Spinal cord (tissue), 10 donors: ENCODE data around the gene TRIM66. TPM values are rescaled to one million over a fixed set of nuclear protein-coding genes. Genes with fewer than 3 reads are reported as not detected.

Source experiments
- DNase-seq, 6 donors: peaks; one replicate each; pipeline versions ENCODE4 v3.0.0 to v3.0.0-alpha.2; 2013 to 2015; ENCODE audit warnings: low spot score in 6 of 6, low read depth in 4 of 6
- H3K27ac ChIP-seq: one replicate; pipeline ENCODE4 v1.5.1; 2013; ENCODE audit warnings: low read depth, low read length, control low read depth
- H3K27me3 ChIP-seq: one replicate; pipeline ENCODE4 v1.6.1; 2013; ENCODE audit warnings: low read length; ENCODE audit not compliant: control insufficient read depth, insufficient read depth
- H3K36me3 ChIP-seq: one replicate; pipeline ENCODE4 v1.6.1; 2013; ENCODE audit warnings: low read length; ENCODE audit not compliant: control insufficient read depth, insufficient read depth
- H3K4me1 ChIP-seq: one replicate; pipeline ENCODE4 v1.6.1; 2013; ENCODE audit warnings: low read length; ENCODE audit not compliant: control insufficient read depth, insufficient read depth
- H3K4me3 ChIP-seq: one replicate; pipeline ENCODE4 v1.5.1; 2013; ENCODE audit warnings: low read depth, low read length, control low read depth
- H3K9me3 ChIP-seq: one replicate; pipeline ENCODE4 v1.6.1; 2013; ENCODE audit warnings: low read length; ENCODE audit not compliant: control insufficient read depth, insufficient read depth
- WGBS: methylation state at CpG from one replicate; pipeline ENCODE4 v1.1.5; 2013; ENCODE audit warnings: missing lambda C conversion rate; ENCODE audit not compliant: insufficient coverage; 5-methylcytosine and 5-hydroxymethylcytosine counted together
- polyA plus RNA-seq, 2 donors: library from polyadenylated mRNA; unstranded; fragments of 120-200 nt; gene quantifications; one replicate each; pipeline ENCODE4 v1.2.1, GENCODE V29; 2013; ENCODE audit not compliant: insufficient read length in 2 of 2
- total RNA-seq, 2 donors: library from RNA; depleted of rRNA in 1 of 2; stranded (reverse); fragments of 120-200 nt in 1 of 2; fragments of >200 nt in 1 of 2; gene quantifications; one replicate each; pipeline versions ENCODE4 v1.2.3 to v1.2.4, GENCODE V29; 2013 to 2014
- donor health status: healthy.

TRIM66 gene
- total and polyA plus RNA-seq, 4 donors, result 4.8 to 8.5 (median 7.5) TPM

DNA sequence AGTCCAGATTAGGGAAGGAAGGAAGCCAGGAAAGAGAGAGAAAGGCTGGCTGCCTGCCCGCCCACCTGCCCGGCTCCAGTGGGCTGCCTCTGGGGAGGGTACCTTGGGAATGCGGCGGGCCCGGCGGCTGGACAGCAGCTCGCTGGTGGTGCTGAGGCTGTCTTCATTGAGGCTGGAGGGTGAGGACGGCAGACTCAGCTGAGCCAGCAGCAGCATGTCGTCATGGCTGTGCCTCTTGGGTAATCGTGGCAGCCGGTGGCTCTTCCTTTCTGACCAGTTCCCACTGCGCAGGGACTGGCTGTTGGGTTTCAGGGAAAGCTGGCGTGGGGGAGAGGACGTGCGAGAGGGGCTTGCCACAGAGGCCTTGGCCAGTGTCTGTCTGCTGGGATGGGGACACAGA, 33.0 kb upstream of the TRIM66 start:
- DNase-seq, result no peak
- Histone ChIP-seq H3K9me3 (no peaks in the 10 kb centered on the region), H3K27ac (no peak overlapping the region), H3K27me3 (no peaks in the 10 kb centered on the region), H3K36me3 (peaks cover 62% of the 10 kb centered on the region), H3K4me1 (peaks cover 48% of the 10 kb centered on the region), H3K4me3 (no peak overlapping the region)
- WGBS, result 71% methylated on average over 15 of the region's 15 CpGs

GRCh38 chr11:8714622-8715225, 32.3 kb upstream of the TRIM66 start:
- Histone ChIP-seq H3K36me3 (peaks cover 65% of the 10 kb centered on the region), H3K4me3 (no peak overlapping the region), H3K27ac (no peak overlapping the region), H3K4me1 (peaks cover 41% of the 10 kb centered on the region), H3K27me3 (no peaks in the 10 kb centered on the region), H3K9me3 (no peaks in the 10 kb centered on the region)
- no peak for DNase-seq
- 69% methylated on average over 2 of the region's 4 CpGs for WGBS

DNA sequence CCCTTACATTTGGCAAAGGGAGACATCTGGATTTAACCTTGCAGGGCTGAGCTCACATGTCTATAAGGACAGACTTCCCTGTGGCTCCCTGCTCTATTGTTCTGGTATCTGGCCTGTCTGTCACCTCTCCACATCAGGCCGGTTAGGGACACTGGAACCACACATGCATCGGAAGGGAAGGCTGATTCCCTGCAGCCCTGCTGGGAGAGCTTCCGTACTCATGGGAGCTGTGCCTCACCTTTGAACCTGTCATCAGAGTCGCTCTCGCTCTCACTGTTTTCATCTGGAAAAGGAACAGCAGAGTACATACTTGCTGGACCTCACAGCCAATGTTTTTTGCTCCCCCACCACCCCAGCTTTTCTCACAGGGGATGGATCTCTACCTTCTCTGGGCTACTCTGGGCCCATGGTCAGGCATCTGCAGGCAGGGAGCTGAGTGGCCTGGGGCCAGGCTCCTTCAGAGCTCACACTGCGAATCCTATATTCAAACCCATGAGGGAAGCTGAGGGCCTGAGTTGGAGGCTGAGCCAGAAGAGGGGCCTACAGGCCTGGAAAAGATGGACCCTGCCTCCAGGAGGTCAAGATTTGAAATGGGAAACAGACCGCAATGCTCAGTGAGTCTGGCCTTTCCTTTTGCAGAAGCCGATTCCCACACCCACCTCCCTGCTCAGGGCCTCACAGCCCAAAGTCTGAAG, 31.4 kb upstream of the TRIM66 start:
- Histone ChIP-seq H3K36me3 (peaks cover 71% of the 10 kb centered on the region), H3K9me3 (no peaks in the 10 kb centered on the region), H3K27ac (no peak overlapping the region), H3K27me3 (no peaks in the 10 kb centered on the region), H3K4me3 (no peak overlapping the region), H3K4me1 (peaks cover 41% of the 10 kb centered on the region)
- WGBS, result 88% methylated on average over 8 of the region's 8 CpGs
- no peak for DNase-seq

- no peaks in the 10 kb centered on the region for H3K9me3 ChIP-seq
- H3K27me3 ChIP-seq, result no peaks in the 10 kb centered on the region
- DNase-seq, result no peak
- no peak overlapping the region for H3K27ac ChIP-seq
- no peak overlapping the region for H3K4me3 ChIP-seq
- 98% methylated on average over 5 of the region's 12 CpGs for WGBS
- peaks cover 43% of the 10 kb centered on the region for H3K4me1 ChIP-seq
- H3K36me3 ChIP-seq, result peaks cover 75% of the 10 kb centered on the region
Measured at GRCh38 chr11:8712506-8712905, 30.0 kb upstream of the TRIM66 start.

- Histone ChIP-seq H3K4me1 (peaks cover 43% of the 10 kb centered on the region), H3K4me3 (no peak overlapping the region), H3K27me3 (no peaks in the 10 kb centered on the region), H3K9me3 (no peaks in the 10 kb centered on the region), H3K27ac (no peak overlapping the region), H3K36me3 (peaks cover 75% of the 10 kb centered on the region)
- no peak for DNase-seq
- whole genome bisulfite sequencing, result 89% methylated on average over 4 of the region's 5 CpGs
Measured at GRCh38 chr11:8711895-8712442, 29.5 kb upstream of the TRIM66 start.

GRCh38 chr11:8709777-8710176, 27.3 kb upstream of the TRIM66 start:
- Histone ChIP-seq H3K27ac (peak overlapping the region; percentile 83), H3K27me3 (no peaks in the 10 kb centered on the region), H3K4me3 (no peak overlapping the region), H3K9me3 (no peaks in the 10 kb centered on the region), H3K4me1 (peaks cover 30% of the 10 kb centered on the region), H3K36me3 (peaks cover 77% of the 10 kb centered on the region)
- no peak for DNase-seq
- no CpG with 5 or more reads among the region's 4 CpGs for WGBS

- H3K27me3 ChIP-seq, result no peaks in the 10 kb centered on the region
- peak overlapping the region; percentile 83 for H3K27ac ChIP-seq
- H3K9me3 ChIP-seq, result no peaks in the 10 kb centered on the region
- H3K4me3 ChIP-seq, result no peak overlapping the region
- 23% methylated on average over 10 of the region's 12 CpGs for WGBS
- peak in 3 of 6 donors; percentile 49 to 93 (median 86) for DNase-seq
- peaks cover 30% of the 10 kb centered on the region for H3K4me1 ChIP-seq
- peaks cover 72% of the 10 kb centered on the region for H3K36me3 ChIP-seq
Measured at GRCh38 chr11:8709002-8709672, 26.7 kb upstream of the TRIM66 start.

- Histone ChIP-seq H3K4me1 (peaks cover 30% of the 10 kb centered on the region), H3K27ac (peak overlapping the region; percentile 83), H3K9me3 (no peaks in the 10 kb centered on the region), H3K36me3 (peaks cover 79% of the 10 kb centered on the region), H3K4me3 (no peak overlapping the region), H3K27me3 (no peaks in the 10 kb centered on the region)
- peak in 2 of 6 donors; percentile 59 to 80 for DNase-seq
- 32% methylated on average over 8 of the region's 10 CpGs for WGBS
Measured at GRCh38 chr11:8707541-8708191, 25.2 kb upstream of the TRIM66 start.

DNA sequence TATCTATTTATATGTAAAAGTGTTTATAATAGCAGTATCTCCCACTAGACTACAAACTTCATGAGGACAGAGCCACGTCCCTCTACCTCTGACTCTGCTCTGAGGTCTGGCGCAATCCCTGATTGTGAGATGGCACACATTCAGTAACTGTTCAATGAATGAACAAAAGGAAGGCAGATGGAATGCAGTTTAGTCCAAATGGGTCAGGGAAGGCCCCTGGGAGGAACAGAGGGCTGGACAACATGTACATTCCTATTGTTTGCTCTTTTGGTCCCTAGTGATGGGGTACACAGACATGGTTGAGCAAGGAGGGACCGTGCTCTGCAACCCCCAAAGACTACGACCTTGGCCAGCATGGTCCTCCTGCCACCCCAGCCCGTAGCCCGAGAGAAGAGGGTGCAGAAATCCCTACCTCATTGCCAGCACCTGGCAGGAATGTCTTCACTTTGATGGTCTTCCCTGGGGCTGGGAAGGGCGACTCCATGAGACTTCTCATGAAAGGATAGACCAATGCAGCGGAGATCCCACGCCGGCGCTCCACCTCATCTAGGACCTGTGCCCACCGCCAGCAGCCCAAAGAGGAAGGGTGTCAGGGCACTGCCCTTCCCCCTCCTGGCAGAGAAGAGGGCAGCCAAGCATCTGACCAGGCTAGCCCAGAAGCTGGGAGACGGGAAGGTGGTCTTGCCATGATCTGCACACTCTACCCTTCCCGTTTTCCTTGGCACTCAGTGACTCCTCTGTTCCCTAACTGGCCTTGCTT, 24.4 kb upstream of the TRIM66 start:
- Histone ChIP-seq H3K36me3 (peaks cover 79% of the 10 kb centered on the region), H3K4me1 (peaks cover 30% of the 10 kb centered on the region)
- WGBS, result 81% methylated on average over 9 of the region's 14 CpGs

More for the DNA sequence above, 24.4 kb upstream of the TRIM66 start:
- H3K27ac ChIP-seq, result peak overlapping the region; percentile 83
- DNase-seq, result no peak
- H3K4me3 ChIP-seq, result no peak overlapping the region
- no peaks in the 10 kb centered on the region for H3K9me3 ChIP-seq
- H3K27me3 ChIP-seq, result no peaks in the 10 kb centered on the region
